ENCODE measurements around the gene SLC24A3. TPM values are rescaled to one million over a fixed set of nuclear protein-coding genes. Genes with fewer than 3 reads are reported as not detected.

Gene SLC24A3
- total RNA-seq, 1 donor from 2014 or later: 0.79 TPM

DNA sequence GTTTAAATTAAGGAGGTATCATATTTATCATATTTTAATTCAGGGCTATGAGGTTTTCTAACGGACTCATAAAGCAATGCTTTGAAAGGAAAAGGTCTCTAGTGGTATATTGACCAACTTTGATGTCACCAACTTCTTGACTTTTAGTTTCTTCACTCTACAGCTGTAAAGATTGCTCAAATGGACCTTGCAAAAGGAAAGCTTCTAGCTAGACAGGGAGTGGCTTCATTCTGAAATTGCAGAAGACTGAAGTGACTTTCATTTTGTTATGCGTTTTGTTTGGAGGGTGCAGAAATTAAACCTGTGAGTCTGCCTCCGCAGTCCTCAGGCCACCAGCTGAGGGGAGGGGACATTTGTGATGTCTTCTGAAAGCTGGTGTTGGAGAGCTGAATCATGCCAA is 95.7 kb downstream of the SLC24A3 start:
- Mint-ChIP-seq H3K4me3 (ENCODE audit: unreplicated experiment) (no peak overlapping the region), H3K4me1 (ENCODE audit: low read depth, unreplicated experiment) (no peaks in the 10 kb centered on the region), H3K9me3 (ENCODE audit: unreplicated experiment) (no peaks in the 10 kb centered on the region), H3K27ac (ENCODE audit: unreplicated experiment) (no peak overlapping the region), H3K36me3 (ENCODE audit: low read depth, unreplicated experiment) (no peaks in the 10 kb centered on the region), H3K27me3 (ENCODE audit: low read depth, unreplicated experiment) (peaks cover 11% of the 10 kb centered on the region)
- FAIRE-seq (no peak), DNase-seq (ENCODE audit: low read depth) (no peak)
- Histone ChIP-seq H3K9me3 (ENCODE audit: insufficient read depth, low read depth, low read length) (no peaks in the 10 kb centered on the region), H3K4me1 (ENCODE audit: insufficient read depth, low read length) (no peaks in the 10 kb centered on the region), H3K36me3 (ENCODE audit: insufficient read depth, low read length) (no peaks in the 10 kb centered on the region), H4K20me1 (ENCODE audit: insufficient read depth, low read length) (no peaks in the 10 kb centered on the region), H3K9ac (ENCODE audit: low read length) (no peak overlapping the region), H3K27ac (ENCODE audit: low read depth, low read length) (no peak overlapping the region), H3K4me2 (ENCODE audit: low read length) (no peak overlapping the region), H3K4me3 (ENCODE audit: insufficient read depth, low read depth, low read length) (no peak overlapping the region), H3K79me2 (ENCODE audit: insufficient read depth, low read length) (no peaks in the 10 kb centered on the region), H3K27me3 (ENCODE audit: insufficient read depth, low read length) (no peaks in the 10 kb centered on the region), H2AFZ (ENCODE audit: low read depth, low read length) (no peak overlapping the region)
- TF ChIP-seq, protein P1, sequence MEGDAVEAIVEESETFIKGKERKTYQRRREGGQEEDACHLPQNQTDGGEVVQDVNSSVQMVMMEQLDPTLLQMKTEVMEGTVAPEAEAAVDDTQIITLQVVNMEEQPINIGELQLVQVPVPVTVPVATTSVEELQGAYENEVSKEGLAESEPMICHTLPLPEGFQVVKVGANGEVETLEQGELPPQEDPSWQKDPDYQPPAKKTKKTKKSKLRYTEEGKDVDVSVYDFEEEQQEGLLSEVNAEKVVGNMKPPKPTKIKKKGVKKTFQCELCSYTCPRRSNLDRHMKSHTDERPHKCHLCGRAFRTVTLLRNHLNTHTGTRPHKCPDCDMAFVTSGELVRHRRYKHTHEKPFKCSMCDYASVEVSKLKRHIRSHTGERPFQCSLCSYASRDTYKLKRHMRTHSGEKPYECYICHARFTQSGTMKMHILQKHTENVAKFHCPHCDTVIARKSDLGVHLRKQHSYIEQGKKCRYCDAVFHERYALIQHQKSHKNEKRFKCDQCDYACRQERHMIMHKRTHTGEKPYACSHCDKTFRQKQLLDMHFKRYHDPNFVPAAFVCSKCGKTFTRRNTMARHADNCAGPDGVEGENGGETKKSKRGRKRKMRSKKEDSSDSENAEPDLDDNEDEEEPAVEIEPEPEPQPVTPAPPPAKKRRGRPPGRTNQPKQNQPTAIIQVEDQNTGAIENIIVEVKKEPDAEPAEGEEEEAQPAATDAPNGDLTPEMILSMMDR (IDR thresholded peaks at IDR 0.05; ENCODE audit: insufficient read depth, low read depth, low read length): no peak
- TF ChIP-seq EZH2 (IDR thresholded peaks at IDR 0.05; ENCODE audit: insufficient read depth, low read length): no peak

DNA sequence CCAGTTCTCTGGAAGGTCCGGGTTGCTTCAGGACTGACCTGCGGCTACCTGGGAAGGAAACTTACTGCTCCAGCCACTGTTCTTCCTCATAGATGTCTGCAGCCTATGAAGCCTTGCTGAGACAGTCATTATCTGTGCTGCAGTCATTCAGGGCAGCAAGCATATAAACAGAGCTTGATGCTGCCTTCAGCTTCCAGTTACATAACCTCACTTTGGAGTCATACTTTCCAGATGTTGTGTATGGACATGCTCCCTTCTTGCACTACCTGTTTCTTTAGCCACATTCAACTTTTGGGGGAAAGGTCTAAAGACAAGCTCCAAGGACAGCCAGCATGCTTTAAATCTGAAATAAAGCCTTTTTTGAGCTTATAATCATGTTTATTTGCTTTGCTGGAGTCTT is 98.1 kb downstream of the SLC24A3 start:
- Histone ChIP-seq H3K27me3 (ENCODE audit: insufficient read depth, low read length) (no peaks in the 10 kb centered on the region), H3K9me3 (ENCODE audit: insufficient read depth, low read depth, low read length) (no peaks in the 10 kb centered on the region), H2AFZ (ENCODE audit: low read depth, low read length) (no peak overlapping the region), H3K4me3 (ENCODE audit: insufficient read depth, low read depth, low read length) (no peak overlapping the region), H3K9ac (ENCODE audit: low read length) (no peak overlapping the region), H4K20me1 (ENCODE audit: insufficient read depth, low read length) (no peaks in the 10 kb centered on the region), H3K36me3 (ENCODE audit: insufficient read depth, low read length) (no peaks in the 10 kb centered on the region), H3K27ac (ENCODE audit: low read depth, low read length) (no peak overlapping the region), H3K79me2 (ENCODE audit: insufficient read depth, low read length) (no peaks in the 10 kb centered on the region), H3K4me1 (ENCODE audit: insufficient read depth, low read length) (no peaks in the 10 kb centered on the region), H3K4me2 (ENCODE audit: low read length) (no peak overlapping the region)
- Mint-ChIP-seq H3K27ac (ENCODE audit: unreplicated experiment) (no peak overlapping the region), H3K9me3 (ENCODE audit: unreplicated experiment) (no peaks in the 10 kb centered on the region), H3K4me3 (ENCODE audit: unreplicated experiment) (no peak overlapping the region), H3K36me3 (ENCODE audit: low read depth, unreplicated experiment) (no peaks in the 10 kb centered on the region), H3K4me1 (ENCODE audit: low read depth, unreplicated experiment) (no peaks in the 10 kb centered on the region), H3K27me3 (ENCODE audit: low read depth, unreplicated experiment) (peaks cover 18% of the 10 kb centered on the region)
- no peak for TF ChIP-seq EZH2 (IDR thresholded peaks at IDR 0.05; ENCODE audit: insufficient read depth, low read length)
- TF ChIP-seq, protein P1 (IDR thresholded peaks at IDR 0.05; ENCODE audit: insufficient read depth, low read depth, low read length): no peak
- no peak for FAIRE-seq
- DNase-seq (ENCODE audit: low read depth): no peak

DNA sequence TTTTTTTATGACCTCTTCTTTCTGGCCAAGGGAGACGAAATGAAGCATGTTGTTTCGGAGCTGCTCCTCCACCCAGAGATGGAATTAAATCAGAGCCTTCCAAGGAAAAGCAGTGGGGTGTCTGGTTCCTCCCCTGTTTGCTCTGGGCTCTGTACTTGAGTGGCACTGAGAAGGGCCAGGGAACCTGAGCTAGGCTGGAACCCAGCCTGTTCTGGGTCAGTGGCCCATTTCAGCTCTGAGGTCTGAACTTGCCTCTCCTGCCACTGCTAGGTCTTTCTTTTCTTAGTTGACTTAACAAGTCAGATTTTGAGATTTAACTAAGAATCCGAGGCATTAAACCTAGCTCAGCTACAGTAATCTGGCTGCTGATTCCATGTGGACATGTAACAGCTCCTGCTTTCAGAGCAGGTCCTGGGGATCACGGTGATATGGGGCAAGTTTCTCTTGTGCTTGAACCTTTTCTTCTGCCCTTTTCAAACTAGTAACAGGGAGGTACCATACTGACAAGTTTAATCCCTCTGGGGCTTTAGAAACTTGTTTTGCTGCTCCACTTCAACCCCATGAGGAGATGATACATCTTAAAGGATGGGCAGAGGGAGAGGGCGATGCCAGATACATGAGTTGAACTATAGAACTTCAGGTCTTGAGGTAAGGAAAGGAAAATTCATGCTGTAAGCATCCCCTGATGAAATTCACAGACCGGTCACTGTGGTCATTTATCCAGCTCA is 101.1 kb downstream of the SLC24A3 start:
- no peak overlapping the region for H3K4me3 ChIP-seq (ENCODE audit: insufficient read depth, low read depth, low read length)
- H3K4me1 Mint-ChIP-seq (ENCODE audit: low read depth, unreplicated experiment): no peaks in the 10 kb centered on the region
- H3K79me2 ChIP-seq (ENCODE audit: insufficient read depth, low read length): no peaks in the 10 kb centered on the region
- no peak overlapping the region for H3K27ac Mint-ChIP-seq (ENCODE audit: unreplicated experiment)
- H3K4me3 Mint-ChIP-seq (ENCODE audit: unreplicated experiment): no peak overlapping the region
- no peak overlapping the region for H3K9ac ChIP-seq (ENCODE audit: low read length)
- peaks cover 21% of the 10 kb centered on the region for H3K27me3 Mint-ChIP-seq (ENCODE audit: low read depth, unreplicated experiment)
- no peak overlapping the region for H3K4me2 ChIP-seq (ENCODE audit: low read length)
- H3K9me3 ChIP-seq (ENCODE audit: insufficient read depth, low read depth, low read length): peaks cover under 1% of the 10 kb centered on the region
- no peaks in the 10 kb centered on the region for H3K36me3 Mint-ChIP-seq (ENCODE audit: low read depth, unreplicated experiment)
- H3K27me3 ChIP-seq (ENCODE audit: insufficient read depth, low read length): no peaks in the 10 kb centered on the region
- H2AFZ ChIP-seq (ENCODE audit: low read depth, low read length): no peak overlapping the region
- H3K36me3 ChIP-seq (ENCODE audit: insufficient read depth, low read length): no peaks in the 10 kb centered on the region
- H3K27ac ChIP-seq (ENCODE audit: low read depth, low read length): no peak overlapping the region
- TF ChIP-seq EZH2 (IDR thresholded peaks at IDR 0.05; ENCODE audit: insufficient read depth, low read length): no peak
- TF ChIP-seq, protein P1 (IDR thresholded peaks at IDR 0.05; ENCODE audit: insufficient read depth, low read depth, low read length): no peak
- FAIRE-seq (no peak), DNase-seq (ENCODE audit: low read depth) (no peak)
- no peaks in the 10 kb centered on the region for H3K9me3 Mint-ChIP-seq (ENCODE audit: unreplicated experiment)
- no peaks in the 10 kb centered on the region for H3K4me1 ChIP-seq (ENCODE audit: insufficient read depth, low read length)
- no peaks in the 10 kb centered on the region for H4K20me1 ChIP-seq (ENCODE audit: insufficient read depth, low read length)

All from astrocyte (in vitro differentiated cells and primary cell).